Mesendoderm (in vitro differentiated cells): ENCODE results near the gene TRMT112.

Source experiments
- DNase-seq: peaks from one replicate; pipeline ENCODE4 v3.0.0; 2013
- H2AK5ac ChIP-seq: 2 replicates; pipeline ENCODE4 v1.6.1; 2013; ENCODE audit warnings: low read length, inconsistent platforms
- H2BK120ac ChIP-seq: 2 replicates; pipeline ENCODE4 v1.6.1; 2013; ENCODE audit warnings: low read depth, mild to moderate bottlenecking, low read length, moderate library complexity, mixed read lengths
- H2BK15ac ChIP-seq: replicated peaks from 2 replicates; pipeline ENCODE4 v1.6.1; 2013; ENCODE audit warnings: low read depth, mild to moderate bottlenecking, moderate library complexity
- H2BK5ac ChIP-seq: 2 replicates; pipeline ENCODE4 v1.6.1; 2013; ENCODE audit warnings: low read length, inconsistent platforms
- H3K18ac ChIP-seq: 2 replicates; pipeline ENCODE4 v1.6.1; 2013; ENCODE audit warnings: mild to moderate bottlenecking, low read length, mixed read lengths
- H3K23ac ChIP-seq: one replicate; pipeline ENCODE4 v1.6.1; 2013; ENCODE audit warnings: low read length
- H3K27ac ChIP-seq: 2 replicates; pipeline ENCODE4 v1.5.1; 2013; ENCODE audit warnings: low read depth, mild to moderate bottlenecking, inconsistent platforms, low read length, moderate library complexity
- H3K27me3 ChIP-seq: 2 replicates; pipeline ENCODE4 v1.6.1; 2013; ENCODE audit warnings: low read length, control low read depth, mild to moderate bottlenecking, inconsistent platforms; ENCODE audit not compliant: insufficient read depth, poor library complexity
- H3K36me3 ChIP-seq: 2 replicates; pipeline ENCODE4 v1.6.1; 2013; ENCODE audit warnings: low read length, inconsistent platforms; ENCODE audit not compliant: control insufficient read depth, insufficient read depth
- H3K4ac ChIP-seq: one replicate; pipeline ENCODE4 v1.6.1; 2013; ENCODE audit warnings: low read depth, mild to moderate bottlenecking, low read length, moderate library complexity
- H3K4me1 ChIP-seq: 2 replicates; pipeline ENCODE4 v1.6.1; 2013; ENCODE audit warnings: low read depth, low read length, inconsistent platforms; ENCODE audit not compliant: control insufficient read depth
- H3K4me2 ChIP-seq: 2 replicates; pipeline ENCODE4 v1.6.1; 2013; ENCODE audit warnings: low read length
- H3K4me3 ChIP-seq: 2 replicates; pipeline ENCODE4 v1.5.1; 2013; ENCODE audit warnings: mild to moderate bottlenecking, low read length
- H3K56ac ChIP-seq: one replicate; pipeline ENCODE4 v1.6.1; 2013; ENCODE audit warnings: low read length
- H3K79me1 ChIP-seq: 2 replicates; pipeline ENCODE4 v1.6.1; 2013; ENCODE audit warnings: low read length, inconsistent platforms
- H3K79me2 ChIP-seq: 2 replicates; pipeline ENCODE4 v1.6.1; 2013; ENCODE audit warnings: mild to moderate bottlenecking, low read length; ENCODE audit not compliant: control insufficient read depth, insufficient read depth
- H3K9ac ChIP-seq: 2 replicates; pipeline ENCODE4 v1.6.1; 2013; ENCODE audit warnings: low read length, inconsistent platforms
- H4K5ac ChIP-seq: one replicate; pipeline ENCODE4 v1.6.1; 2013; ENCODE audit warnings: low read length
- H4K8ac ChIP-seq: one replicate; pipeline ENCODE4 v1.6.1; 2013; ENCODE audit warnings: low read depth, mild to moderate bottlenecking, control low read depth, low read length, moderate library complexity
- WGBS: extraction: QIAGEN DNeasy Blood & Tissue Kit; methylation state at CpG from one replicate; pipeline ENCODE4 v1.1.7; 2013; ENCODE audit warnings: low lambda C conversion rate, missing lambda C conversion rate; ENCODE audit not compliant: insufficient coverage; ENCODE audit errors: extremely low coverage; 5-methylcytosine and 5-hydroxymethylcytosine counted together

The TRMT112 gene

DNA sequence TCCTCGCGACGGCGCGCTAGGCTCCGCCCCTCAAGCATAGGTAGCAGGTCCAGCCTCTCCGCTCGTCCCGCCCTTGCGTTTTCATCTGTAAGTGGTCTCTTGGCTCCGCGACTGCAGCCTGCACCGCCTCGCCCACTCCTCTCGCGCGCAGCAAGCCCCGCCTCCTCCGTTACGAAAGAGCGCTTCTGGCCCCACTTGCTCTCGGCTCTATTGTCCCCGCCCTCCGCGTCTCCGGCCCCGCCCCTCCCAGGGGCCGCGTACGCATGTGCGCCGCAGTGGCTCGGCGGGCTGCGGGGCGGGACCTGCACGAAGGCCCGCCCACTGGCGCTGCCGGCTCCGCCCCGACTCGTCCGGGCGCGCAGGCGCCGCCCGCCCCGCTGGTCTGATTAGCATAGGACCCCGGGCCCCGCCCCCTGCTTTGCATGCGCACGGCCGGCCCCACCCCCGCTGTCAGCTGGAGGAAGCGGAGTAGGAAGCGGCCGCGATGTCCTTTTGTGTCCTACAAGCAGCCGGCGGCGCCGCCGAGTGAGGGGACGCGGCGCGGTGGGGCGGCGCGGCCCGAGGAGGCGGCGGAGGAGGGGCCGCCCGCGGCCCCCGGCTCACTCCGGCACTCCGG, 12.2 kb downstream of the TRMT112 start, which contains the start of gene ESRRA:
Gene ESRRA (plus strand): TSS at position 450 of the 616 bp plus-strand sequence. CDS start 1,656 bp downstream, outside the sequence.
- WGBS: no CpG with 5 or more reads among the region's 81 CpGs
- Histone ChIP-seq H3K79me1 (peaks cover 9% of the 10 kb centered on the region), H4K8ac (no peak within 1 kb of the TSS)

DNA sequence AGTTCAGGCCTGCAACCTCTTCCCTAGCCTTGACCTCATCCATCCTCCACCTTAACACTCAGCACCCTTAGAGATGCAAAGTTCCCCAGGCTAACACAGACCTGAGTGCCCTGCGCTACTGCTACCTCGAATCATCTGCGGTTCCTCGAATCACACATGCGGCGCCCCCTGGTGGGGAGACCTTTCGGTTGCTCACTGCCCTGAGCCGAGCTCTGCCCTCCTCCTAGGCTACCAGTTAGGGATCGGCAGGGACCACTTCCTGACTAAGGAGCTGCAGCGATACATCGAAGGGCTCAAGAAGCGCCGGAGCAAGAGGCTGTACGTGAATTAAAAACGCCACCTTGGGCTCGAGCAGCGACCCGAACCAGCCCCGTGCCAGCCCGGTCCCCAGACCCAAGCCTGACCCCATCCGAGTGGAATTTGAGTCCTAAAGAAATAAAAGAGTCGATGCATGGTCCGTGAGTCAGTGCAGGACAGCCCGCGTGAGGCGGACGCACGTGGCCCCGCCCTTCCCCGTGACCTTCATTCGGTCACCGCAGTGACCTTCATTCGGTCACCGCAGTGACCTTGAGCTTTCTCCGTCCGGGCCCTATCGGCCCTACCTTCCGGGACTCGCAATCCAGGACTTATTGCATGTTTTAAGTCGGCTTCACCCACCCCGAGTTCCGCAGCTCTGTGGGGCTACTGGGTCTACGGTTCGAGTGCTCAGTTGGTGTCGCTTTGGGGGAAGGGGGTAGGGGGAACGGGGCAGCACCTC, 12.9 kb downstream of the TRMT112 start:
- peaks cover 9% of the 10 kb centered on the region for H3K79me1 ChIP-seq

More for the DNA sequence above, 12.2 kb downstream of the TRMT112 start, which contains the start of gene ESRRA:
- H2BK120ac ChIP-seq: no peak within 1 kb of the TSS
- peak within 1 kb of the TSS; percentile 81 for H3K27ac ChIP-seq
- H3K56ac ChIP-seq: peak within 1 kb of the TSS; percentile 91
- peak within 1 kb of the TSS; percentile 41 for H3K4ac ChIP-seq
- H3K9ac ChIP-seq: peak within 1 kb of the TSS; percentile 86
- peaks cover 7% of the 10 kb centered on the region for H3K79me2 ChIP-seq
- no peaks in the 10 kb centered on the region for H3K36me3 ChIP-seq
- H2AK5ac ChIP-seq: peak within 1 kb of the TSS; percentile 95
- no peak within 1 kb of the TSS for H4K5ac ChIP-seq
- peaks cover 4% of the 10 kb centered on the region for H3K4me1 ChIP-seq
- H2BK15ac ChIP-seq: no peak within 1 kb of the TSS
- H3K4me2 ChIP-seq: peak within 1 kb of the TSS; percentile 64
- H3K4me3 ChIP-seq: peak within 1 kb of the TSS; percentile 79
- H3K27me3 ChIP-seq: peaks cover 4% of the 10 kb centered on the region
- peak within 1 kb of the TSS; percentile 90 for H3K23ac ChIP-seq
- peak; percentile 99 for DNase-seq
- peak within 1 kb of the TSS; percentile 86 for H3K18ac ChIP-seq
- peak within 1 kb of the TSS; percentile 60 for H2BK5ac ChIP-seq

DNA sequence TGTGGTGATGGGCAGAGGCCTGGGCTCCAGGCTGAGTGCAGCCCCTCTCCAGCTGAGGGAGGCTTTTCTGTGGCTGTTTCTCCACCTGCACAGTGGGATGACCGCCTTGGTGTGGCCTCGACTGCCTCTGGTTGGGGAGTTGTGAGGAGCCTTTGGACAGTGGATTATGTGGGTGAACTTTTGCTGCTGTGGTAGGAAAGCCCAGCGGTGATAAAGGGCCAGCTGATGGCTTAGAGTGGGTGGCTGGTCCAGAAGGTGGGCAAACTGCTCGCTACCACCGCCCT, 13.4 kb downstream of the TRMT112 start:
- Histone ChIP-seq H3K4me3 (no peak overlapping the region), H3K79me2 (peaks cover 7% of the 10 kb centered on the region), H3K18ac (no peak overlapping the region), H4K8ac (no peak overlapping the region), H2AK5ac (no peak overlapping the region), H3K36me3 (no peaks in the 10 kb centered on the region), H3K4me2 (no peak overlapping the region), H3K23ac (no peak overlapping the region), H2BK120ac (no peak overlapping the region), H3K79me1 (peaks cover 9% of the 10 kb centered on the region), H2BK5ac (no peak overlapping the region), H3K27ac (no peak overlapping the region), H3K56ac (no peak overlapping the region), H4K5ac (no peak overlapping the region), H3K4ac (no peak overlapping the region), H3K9ac (no peak overlapping the region), H3K4me1 (peaks cover 4% of the 10 kb centered on the region), H3K27me3 (peaks cover 16% of the 10 kb centered on the region), H2BK15ac (no peak overlapping the region)
- no peak for DNase-seq
- no CpG with 5 or more reads among the region's 5 CpGs for WGBS

More for the DNA sequence above, 12.9 kb downstream of the TRMT112 start:
- Histone ChIP-seq H2AK5ac (no peak overlapping the region), H3K4me2 (peak overlapping the region; percentile 63), H3K9ac (peak overlapping the region; percentile 75), H3K4me3 (peak overlapping the region; percentile 67), H3K36me3 (no peaks in the 10 kb centered on the region), H4K5ac (no peak overlapping the region), H2BK5ac (peak overlapping the region; percentile 60), H3K4me1 (peaks cover 4% of the 10 kb centered on the region), H3K4ac (no peak overlapping the region), H3K56ac (peak overlapping the region; percentile 91), H3K27ac (peak overlapping the region; percentile 80), H3K79me2 (peaks cover 7% of the 10 kb centered on the region), H3K18ac (peak overlapping the region; percentile 57), H2BK120ac (no peak overlapping the region), H4K8ac (no peak overlapping the region), H2BK15ac (no peak overlapping the region), H3K23ac (no peak overlapping the region), H3K27me3 (peaks cover 10% of the 10 kb centered on the region)
- no CpG with 5 or more reads among the region's 46 CpGs for WGBS
- DNase-seq: peak; percentile 96

DNA sequence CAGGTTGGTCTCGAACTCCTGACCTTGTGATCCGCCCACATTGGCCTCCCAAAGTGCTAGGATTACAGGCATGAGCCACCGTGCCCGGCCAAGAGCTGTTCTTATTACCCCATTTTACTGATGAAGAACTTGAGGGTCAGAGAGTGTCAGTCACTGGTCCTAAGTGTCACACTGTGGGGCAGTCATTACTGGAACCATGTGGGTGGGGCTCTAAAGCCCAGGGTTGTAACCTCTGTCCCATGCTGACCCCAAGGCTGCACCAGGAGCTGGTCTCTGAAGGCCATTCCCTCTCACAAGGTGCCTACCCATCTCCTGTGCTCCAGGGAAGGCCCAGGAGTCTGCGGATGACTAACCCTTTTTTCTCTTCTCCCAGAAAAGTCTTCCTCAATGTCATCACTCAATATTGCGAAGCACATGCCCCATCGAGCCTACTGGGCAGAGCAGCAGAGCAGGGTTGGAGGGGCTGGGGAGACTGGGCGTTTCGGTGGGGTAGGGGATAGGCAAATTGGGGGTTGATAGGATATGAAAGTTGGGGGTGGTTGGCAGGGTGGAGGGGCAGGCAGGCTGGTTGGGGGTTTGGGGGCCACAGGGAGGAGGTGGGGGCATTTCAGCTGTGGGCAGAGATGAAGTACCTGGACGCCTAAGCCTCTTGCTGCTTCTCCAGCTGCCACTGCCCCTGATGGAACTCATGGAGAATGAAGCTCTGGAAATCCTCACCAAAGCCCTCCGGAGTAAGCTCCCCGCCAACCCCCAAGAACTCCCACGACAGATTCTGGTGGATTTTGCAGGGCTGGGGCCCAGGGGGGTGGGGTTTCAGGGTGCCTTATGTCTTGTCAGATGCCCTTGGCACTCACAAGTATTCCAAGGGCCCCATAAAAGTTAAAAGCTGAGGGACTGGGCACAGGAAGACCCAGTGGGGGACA, 14.0 kb downstream of the TRMT112 start:
- H3K4me3 ChIP-seq: no peak overlapping the region
- WGBS: no CpG with 5 or more reads among the region's 13 CpGs
- H3K36me3 ChIP-seq: no peaks in the 10 kb centered on the region
- no peak overlapping the region for H2AK5ac ChIP-seq
- H3K23ac ChIP-seq: no peak overlapping the region
- H2BK15ac ChIP-seq: no peak overlapping the region
- H3K27me3 ChIP-seq: peaks cover 18% of the 10 kb centered on the region
- DNase-seq: no peak
- no peak overlapping the region for H2BK120ac ChIP-seq
- H3K4ac ChIP-seq: no peak overlapping the region
- no peak overlapping the region for H3K4me2 ChIP-seq
- H3K9ac ChIP-seq: no peak overlapping the region
- no peak overlapping the region for H2BK5ac ChIP-seq
- peaks cover 7% of the 10 kb centered on the region for H3K79me2 ChIP-seq
- H4K8ac ChIP-seq: no peak overlapping the region
- H3K56ac ChIP-seq: no peak overlapping the region
- H3K18ac ChIP-seq: no peak overlapping the region
- H4K5ac ChIP-seq: no peak overlapping the region
- peaks cover 9% of the 10 kb centered on the region for H3K79me1 ChIP-seq
- H3K4me1 ChIP-seq: peaks cover 4% of the 10 kb centered on the region
- no peak overlapping the region for H3K27ac ChIP-seq

DNA sequence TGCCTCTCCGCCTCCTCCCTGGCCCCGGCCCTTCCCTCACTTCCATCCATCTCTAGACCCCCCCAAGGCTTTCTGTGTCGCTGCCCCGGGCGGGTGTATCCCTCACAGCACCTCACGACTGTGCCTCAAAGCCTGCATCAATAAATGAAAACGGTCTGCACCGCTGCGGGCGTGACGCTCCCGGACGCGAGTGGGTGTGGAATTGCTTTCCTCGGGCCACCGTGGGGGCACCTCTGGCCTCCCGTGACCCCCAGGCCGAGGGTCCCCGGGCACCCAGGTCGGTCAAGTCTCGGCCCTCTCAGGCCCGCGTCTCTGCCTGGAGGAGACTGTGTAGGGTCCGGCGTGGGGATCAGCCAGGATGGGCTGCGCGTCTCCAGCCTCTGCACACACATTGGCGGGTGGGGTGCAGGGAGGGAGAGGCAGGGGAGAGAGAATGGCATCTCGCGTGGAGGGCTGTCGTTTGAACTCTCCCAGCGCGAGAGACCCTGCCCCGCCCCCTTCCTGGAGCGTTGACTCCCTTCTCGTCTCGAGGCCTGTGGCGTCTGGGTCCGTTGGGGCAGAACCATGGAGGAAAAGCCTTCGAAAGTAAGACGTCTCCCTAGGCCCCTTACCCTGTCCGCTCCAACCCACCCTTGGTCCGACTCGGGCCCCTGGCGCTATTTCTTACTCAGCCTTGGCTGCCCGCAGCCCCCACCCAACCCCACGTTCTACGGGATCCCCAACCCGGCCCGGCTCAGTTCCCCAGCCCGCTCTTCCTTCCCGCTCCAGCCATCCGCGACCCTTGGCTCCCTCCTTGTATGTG, 17.3 kb downstream of the TRMT112 start, which contains the start of gene CATSPERZ:
Gene CATSPERZ (plus strand): TSS at position 512 of the 802 bp plus-strand sequence. CDS start 53 bp downstream, at position 565.
- Histone ChIP-seq H3K36me3 (no peaks in the 10 kb centered on the region), H3K4me3 (no peak within 1 kb of the TSS), H2BK15ac (no peak within 1 kb of the TSS), H3K18ac (no peak within 1 kb of the TSS), H3K56ac (peak within 1 kb of the TSS; percentile 74), H3K79me1 (no peaks in the 10 kb centered on the region), H3K79me2 (no peaks in the 10 kb centered on the region), H2BK5ac (no peak within 1 kb of the TSS), H2BK120ac (no peak within 1 kb of the TSS), H3K4me2 (peak within 1 kb of the TSS; percentile 52), H2AK5ac (no peak within 1 kb of the TSS), H3K27ac (no peak within 1 kb of the TSS), H3K4ac (no peak within 1 kb of the TSS), H3K9ac (peak within 1 kb of the TSS; percentile 17), H3K27me3 (peaks cover 52% of the 10 kb centered on the region), H4K5ac (no peak within 1 kb of the TSS), H4K8ac (no peak within 1 kb of the TSS), H3K23ac (no peak within 1 kb of the TSS), H3K4me1 (no peaks in the 10 kb centered on the region)
- no peak for DNase-seq
- WGBS: no CpG with 5 or more reads among the region's 54 CpGs
